GM12875 (cell line): ENCODE results near the gene TAS1R1.

Experiments used
- H3K4me3 ChIP-seq: one replicate; pipeline ENCODE4 v1.5.1; 2011; ENCODE audit warnings: low read depth, low read length, control low read depth
- TF ChIP-seq, protein P1 (sequence below): IDR thresholded peaks from 2 replicates; pipeline ENCODE4 v1.5.1; 2011; ENCODE audit warnings: low read depth, mild to moderate bottlenecking, control low read depth, inconsistent platforms, low read length, moderate library complexity, borderline replicate concordance; ENCODE audit not compliant: insufficient read depth

TAS1R1 gene

DNA sequence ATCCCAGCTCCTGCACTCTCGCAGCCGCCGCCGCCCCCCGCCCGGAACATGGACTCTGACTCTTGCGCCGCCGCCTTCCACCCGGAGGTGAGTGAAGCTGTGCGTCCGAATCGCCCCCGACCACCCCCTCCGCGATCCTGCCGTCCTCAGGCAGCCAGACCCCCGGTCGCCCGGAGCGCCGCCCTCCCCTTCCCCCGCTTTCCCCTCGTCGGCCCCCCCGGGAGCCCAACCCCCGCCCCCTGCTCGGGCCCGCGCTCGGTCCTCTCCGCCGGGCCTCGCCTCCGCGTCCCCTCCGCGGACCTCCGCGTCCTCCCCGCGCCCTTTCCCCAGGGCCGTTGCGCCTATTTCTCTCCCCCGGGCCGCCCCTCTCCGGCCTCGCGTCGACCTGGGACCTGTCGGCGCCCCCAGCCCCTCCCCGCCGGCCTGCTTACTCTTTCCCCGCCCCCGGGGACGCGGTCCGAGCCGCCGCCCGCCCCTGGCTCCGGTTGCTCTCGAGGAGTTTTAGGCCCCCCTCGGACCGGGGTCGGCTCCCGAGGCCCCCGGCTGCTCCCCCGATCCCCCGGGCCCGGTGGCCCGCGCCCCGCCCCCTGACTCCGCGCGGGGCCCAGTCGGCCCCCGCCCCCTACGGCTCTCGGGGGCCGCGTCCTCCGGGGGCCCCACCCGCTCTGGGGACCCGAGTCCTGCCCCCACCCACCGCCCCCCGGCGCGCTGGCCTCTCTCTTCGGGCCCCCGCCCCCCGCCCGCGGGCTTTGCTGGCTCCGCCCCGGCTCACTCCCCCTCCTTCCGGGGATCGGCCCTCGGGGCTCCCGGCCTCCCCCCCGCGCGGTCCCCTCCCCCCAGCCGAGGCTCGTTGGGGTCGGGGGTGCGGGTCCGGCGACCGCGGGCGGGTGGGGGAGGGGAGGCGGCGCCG lies 59.2 kb downstream of the TAS1R1 start:
- TF ChIP-seq, protein P1, sequence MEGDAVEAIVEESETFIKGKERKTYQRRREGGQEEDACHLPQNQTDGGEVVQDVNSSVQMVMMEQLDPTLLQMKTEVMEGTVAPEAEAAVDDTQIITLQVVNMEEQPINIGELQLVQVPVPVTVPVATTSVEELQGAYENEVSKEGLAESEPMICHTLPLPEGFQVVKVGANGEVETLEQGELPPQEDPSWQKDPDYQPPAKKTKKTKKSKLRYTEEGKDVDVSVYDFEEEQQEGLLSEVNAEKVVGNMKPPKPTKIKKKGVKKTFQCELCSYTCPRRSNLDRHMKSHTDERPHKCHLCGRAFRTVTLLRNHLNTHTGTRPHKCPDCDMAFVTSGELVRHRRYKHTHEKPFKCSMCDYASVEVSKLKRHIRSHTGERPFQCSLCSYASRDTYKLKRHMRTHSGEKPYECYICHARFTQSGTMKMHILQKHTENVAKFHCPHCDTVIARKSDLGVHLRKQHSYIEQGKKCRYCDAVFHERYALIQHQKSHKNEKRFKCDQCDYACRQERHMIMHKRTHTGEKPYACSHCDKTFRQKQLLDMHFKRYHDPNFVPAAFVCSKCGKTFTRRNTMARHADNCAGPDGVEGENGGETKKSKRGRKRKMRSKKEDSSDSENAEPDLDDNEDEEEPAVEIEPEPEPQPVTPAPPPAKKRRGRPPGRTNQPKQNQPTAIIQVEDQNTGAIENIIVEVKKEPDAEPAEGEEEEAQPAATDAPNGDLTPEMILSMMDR = no peak
- peak overlapping the region; percentile 94 for H3K4me3 ChIP-seq

DNA sequence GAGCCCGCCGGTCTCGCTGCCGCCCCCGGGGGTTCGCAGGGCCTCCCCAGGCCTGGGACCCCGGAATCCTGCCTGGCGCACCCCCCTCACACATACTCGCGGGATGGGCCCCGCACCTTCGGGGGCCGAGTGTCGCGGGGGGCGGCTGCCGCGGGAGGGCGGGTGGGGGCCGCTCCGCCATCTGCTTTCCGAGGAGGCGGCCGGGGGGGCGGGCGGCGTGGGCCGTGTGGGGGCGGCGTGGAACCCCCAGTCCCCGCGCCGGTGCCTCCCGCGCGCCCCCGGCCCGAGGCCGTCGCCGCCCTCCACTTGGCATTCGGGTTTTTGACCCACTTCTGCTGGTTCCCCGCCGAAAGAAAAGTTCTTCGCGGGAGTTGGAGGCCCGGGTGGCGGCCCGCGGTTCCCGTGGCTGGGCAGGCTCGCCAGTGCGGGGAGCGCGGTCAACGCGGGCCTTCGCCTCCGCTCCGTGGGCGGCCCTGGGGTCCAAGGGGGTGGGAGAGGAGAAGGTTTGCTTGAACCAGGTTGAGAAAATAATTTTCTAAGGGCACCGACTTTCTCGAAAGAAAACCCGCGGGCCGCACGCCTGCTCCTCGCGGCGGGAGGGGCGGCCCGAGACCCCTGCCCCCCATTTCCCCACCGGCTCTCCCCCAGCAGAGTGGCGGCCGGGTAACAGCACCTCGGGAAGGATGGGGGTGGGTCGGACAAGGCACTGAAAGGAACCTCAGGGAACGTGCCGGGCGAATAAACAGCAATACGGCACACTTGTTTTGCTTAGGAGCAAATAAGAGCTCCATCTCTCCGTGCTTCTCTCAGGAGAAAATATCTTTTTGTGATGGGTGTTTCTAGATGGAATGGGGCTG lies 60.0 kb downstream of the TAS1R1 start:
- H3K4me3 ChIP-seq = peak overlapping the region; percentile 94
- TF ChIP-seq, protein P1 = no peak

DNA sequence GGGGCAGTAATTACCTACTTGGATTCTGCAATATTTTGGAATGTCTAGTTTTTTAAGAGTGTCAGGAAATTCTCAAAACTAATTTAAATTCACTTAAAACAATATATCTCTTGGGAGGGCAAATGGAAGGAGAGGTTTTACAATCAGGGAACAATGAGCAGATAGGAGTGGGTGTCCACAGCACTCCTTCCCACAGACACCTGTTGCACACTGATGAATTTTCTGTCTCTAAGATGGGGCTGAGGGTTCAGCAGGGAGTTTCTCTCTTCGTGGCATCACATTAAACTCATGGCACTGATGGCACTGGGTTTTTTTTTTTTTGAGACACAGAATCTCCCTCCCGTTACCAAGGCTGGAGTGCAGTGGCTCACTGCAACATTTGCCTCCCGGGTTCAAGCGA lies 63.9 kb downstream of the TAS1R1 start:
- no peak overlapping the region for H3K4me3 ChIP-seq
- TF ChIP-seq, protein P1 = no peak

DNA sequence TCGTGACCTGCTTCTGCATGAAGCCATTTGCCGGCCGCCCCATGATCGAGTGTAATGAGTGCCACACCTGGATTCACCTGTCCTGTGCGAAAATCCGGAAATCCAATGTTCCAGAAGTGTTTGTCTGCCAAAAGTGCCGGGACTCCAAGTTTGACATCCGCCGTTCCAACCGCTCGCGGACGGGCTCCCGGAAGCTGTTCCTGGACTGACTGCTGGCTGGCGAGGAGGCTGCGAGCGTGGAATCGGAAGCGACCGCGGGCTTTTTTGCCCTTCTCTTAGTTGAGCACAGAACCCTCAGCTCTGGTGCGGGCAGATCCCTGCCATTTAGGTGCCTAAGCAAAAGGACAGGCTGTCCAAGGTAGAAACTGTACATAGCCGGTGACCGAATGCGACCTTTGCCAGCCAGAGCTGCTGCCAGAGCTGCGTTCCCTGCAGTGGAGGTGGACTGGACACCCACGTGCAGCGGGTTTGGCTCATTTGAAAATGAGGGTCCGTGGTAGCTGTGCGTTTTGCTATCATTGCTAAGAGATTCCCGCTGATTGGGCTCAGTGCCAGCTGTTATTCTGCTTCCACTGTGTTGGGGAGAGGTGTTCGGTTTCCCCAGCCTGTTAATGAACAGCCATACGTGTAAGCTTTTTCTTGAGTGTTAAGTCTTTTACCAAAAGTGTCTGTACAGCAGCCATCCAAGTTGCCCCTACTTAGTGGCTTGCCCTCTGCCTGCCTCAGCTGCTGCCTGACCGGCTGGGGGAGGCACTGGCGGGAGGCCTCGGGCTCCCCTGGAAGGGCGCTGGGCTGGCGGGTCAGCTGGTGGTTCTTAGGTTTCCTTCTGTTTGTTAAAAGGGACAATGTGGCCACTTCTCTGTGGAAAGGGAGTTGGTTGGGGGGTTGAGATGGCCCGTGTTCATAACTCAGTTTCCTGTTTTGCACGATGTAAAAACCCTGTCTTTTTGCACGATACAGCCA lies 66.6 kb downstream of the TAS1R1 start:
- H3K4me3 ChIP-seq = no peak overlapping the region

DNA sequence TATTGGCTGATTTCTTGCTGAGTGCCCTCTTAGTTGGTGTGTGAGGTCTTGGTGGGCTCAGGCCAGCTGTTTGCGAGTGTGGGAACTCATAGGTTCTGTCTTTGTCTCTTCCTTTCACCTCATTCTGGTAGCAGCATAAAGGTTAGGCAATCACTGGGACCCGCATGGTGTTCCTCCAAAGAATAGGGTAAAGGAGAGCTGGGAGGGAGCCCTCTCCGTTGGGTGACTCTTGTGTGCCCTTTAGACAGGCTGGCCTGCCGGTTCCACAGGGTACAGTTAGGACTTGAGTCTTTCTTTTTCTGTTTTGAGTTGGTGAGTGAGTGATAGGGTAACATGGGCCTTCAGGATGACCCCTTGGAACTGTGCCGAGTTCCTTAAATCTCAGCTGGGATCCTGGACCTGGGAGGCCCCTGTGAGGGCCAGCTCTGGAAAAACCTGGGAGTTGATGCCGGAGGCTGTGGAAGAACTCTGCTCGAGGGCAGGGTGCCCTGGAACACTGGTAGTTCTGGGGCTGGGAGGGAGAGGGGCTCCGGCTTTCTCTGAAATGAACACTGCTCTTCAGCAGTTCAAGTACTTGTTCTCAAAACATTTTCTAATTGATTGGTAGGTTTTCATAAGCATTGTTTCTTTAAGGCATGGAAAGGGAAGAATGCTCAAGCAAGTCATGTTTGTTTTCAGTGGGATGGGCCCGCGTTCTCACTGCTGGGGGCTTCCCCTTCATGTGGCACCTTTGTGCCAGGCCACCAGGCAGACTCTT lies 67.5 kb downstream of the TAS1R1 start:
- TF ChIP-seq, protein P1 = no peak
- no peak overlapping the region for H3K4me3 ChIP-seq

More for the DNA sequence above, 66.6 kb downstream of the TAS1R1 start:
- TF ChIP-seq, protein P1 = no peak
